HUES6 (cell line): Measurements from ENCODE around the gene ACTR6.

Experiments
- H3K27ac ChIP-seq: 2 replicates; pipeline ENCODE4 v1.7.0; 2013; ENCODE audit warnings: low read depth, mild to moderate bottlenecking, low read length, inconsistent platforms
- H3K27me3 ChIP-seq: 2 replicates; pipeline ENCODE4 v1.6.1; 2013; ENCODE audit warnings: low read length; ENCODE audit not compliant: control insufficient read depth, insufficient read depth
- H3K36me3 ChIP-seq: 2 replicates; pipeline ENCODE4 v1.6.1; 2013; ENCODE audit warnings: low read length; ENCODE audit not compliant: control insufficient read depth, insufficient read depth
- H3K4me1 ChIP-seq: 2 replicates; pipeline ENCODE4 v1.6.1; 2013; ENCODE audit warnings: low read length; ENCODE audit not compliant: control insufficient read depth, insufficient read depth
- H3K4me3 ChIP-seq: 2 replicates; pipeline ENCODE4 v1.5.1; 2013; ENCODE audit warnings: low read depth, low read length
- H3K9ac ChIP-seq: one replicate; pipeline ENCODE4 v1.6.1; 2013; ENCODE audit warnings: mild to moderate bottlenecking, low read length
- H3K9me3 ChIP-seq: 2 replicates; pipeline ENCODE4 v1.6.1; 2013; ENCODE audit warnings: low read depth, low read length; ENCODE audit not compliant: control insufficient read depth, insufficient read depth

The ACTR6 gene

DNA sequence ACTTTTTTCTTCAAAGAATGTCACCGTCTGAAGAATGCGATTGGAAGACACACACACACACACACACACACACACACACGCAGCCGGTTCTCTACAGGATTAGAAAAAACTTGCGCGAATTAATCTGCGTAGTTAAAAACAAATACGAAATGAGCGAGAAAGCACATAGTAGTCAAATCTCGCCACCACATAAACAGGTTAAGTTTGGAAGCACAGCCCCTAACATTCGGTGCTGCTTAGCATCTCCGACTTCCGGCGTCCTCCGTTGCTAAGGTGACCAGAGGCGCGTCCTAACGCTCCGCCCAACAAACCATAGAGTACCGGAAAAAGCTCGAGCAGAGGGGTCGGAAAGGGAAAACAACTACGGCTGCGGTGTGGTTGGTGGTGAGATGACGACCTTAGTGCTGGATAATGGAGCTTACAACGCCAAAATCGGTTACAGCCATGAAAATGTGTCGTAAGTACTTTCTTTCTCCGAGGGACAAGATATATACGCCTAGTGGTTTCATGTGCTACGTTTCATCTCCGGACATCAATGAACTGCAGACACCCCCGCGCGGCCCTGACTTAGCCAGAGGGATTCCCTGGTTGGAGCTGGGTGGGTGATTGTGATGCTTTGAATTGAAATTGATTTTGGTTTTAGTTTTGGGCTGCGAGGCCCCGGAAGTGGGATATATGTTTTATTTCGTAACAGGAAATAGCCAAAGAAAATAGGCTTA lies at the start of gene ACTR6:
TSS of gene ACTR6 (plus strand) at position 353 of the 719 bp plus-strand sequence. CDS start at position 390, 37 bp downstream.
- H3K27me3 ChIP-seq, result no peaks in the 10 kb centered on the region
- H3K4me3 ChIP-seq, result peak within 1 kb of the TSS; percentile 89

DNA sequence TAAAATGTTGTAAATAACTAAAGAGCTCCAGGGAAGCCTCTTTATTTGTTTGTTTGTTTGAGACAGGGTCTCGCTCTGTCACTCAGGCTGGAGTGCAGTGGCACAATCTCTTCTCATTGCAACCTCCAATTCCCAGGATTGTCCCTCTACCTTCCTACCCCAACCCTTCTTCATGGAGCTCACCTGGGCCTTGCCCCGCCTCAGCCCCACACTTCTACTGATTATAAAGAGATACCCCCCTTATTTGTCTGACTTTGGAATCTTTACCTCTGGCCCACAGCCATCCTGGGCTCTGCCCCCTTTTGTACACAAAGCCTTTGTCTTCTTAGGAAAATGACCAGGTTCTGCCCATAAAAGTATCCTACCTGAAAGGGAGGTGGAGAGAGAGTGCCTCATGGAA lies 48.8 kb upstream of the ACTR6 start:
- H3K9ac ChIP-seq, result peak overlapping the region; percentile 20
- no peak overlapping the region for H3K4me3 ChIP-seq
- no peaks in the 10 kb centered on the region for H3K27me3 ChIP-seq
- H3K4me1 ChIP-seq, result peaks cover 29% of the 10 kb centered on the region
- no peaks in the 10 kb centered on the region for H3K36me3 ChIP-seq
- H3K27ac ChIP-seq, result peak overlapping the region; percentile 70
- H3K9me3 ChIP-seq, result no peaks in the 10 kb centered on the region

More for the DNA sequence above, at the start of gene ACTR6:
- Histone ChIP-seq H3K4me1 (peaks cover 6% of the 10 kb centered on the region), H3K27ac (0 out of 2 replicates have a peak within 1 kb of the TSS, but pooled peaks have one; percentile 32), H3K9ac (peak within 1 kb of the TSS; percentile 80), H3K9me3 (no peaks in the 10 kb centered on the region), H3K36me3 (peaks cover 4% of the 10 kb centered on the region; the same call in 1 of the 2 replicates)

DNA sequence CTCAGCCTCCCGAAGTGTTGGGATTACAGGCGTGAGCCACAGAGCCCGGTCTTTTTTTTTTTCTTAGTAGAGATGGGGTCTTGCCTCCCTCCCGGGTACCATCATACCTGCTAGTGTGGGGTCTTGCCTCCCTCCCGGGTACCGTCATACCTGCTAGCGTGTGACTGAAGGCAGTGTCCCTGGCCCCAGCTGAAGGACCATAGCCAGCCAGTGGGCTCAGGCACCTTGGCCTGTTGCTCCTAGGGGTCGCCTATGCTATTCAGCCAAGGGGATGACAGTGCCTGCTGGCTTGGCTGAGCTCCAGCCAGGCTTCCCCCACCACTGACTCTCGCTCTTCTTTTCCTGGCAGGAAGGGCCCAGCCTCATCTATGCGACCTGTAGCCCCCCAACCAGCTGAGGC lies 47.5 kb upstream of the ACTR6 start:
- no peak overlapping the region for H3K9ac ChIP-seq
- H3K27me3 ChIP-seq, result no peaks in the 10 kb centered on the region
- H3K4me3 ChIP-seq, result no peak overlapping the region
- H3K9me3 ChIP-seq, result no peaks in the 10 kb centered on the region
- no peak overlapping the region for H3K27ac ChIP-seq
- no peaks in the 10 kb centered on the region for H3K36me3 ChIP-seq
- H3K4me1 ChIP-seq, result peaks cover 30% of the 10 kb centered on the region

DNA sequence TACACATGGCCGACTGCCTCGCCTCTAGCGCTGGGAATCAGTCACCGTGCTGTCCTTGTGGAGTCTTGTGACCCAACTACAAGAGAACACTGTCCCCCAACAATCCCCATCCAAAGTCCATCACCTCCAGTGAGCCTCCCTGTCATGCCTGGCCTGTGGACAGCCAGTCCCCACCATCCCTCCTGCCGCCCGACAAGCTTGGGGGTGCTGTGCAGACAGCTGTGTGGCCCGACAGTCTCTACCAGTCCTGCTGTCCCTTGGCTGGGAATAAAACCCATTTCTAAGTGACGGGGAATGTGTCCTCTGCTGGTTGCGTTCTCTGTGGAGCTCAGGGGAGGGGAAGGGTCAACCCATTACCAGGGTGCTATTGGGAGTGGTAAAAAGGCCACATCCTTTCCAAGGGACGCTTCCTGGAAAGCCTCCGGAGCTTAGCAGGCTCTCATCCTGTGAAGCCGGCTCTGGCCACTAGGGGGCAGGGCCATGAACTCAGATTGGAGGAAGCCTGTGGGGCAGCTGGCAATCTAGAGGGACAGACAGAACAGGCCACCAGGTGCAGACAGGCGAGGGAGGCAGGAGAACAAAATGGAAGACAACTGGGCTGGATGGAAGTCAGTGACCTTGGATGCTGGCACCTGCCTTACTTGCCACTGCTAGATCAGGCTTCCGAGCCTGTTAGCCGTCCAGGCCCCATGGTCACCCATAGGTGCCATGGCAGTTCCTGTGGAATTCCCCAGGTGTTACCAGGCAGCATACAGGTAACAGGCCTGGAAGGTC lies 46.0 kb upstream of the ACTR6 start:
- no peaks in the 10 kb centered on the region for H3K36me3 ChIP-seq
- H3K9me3 ChIP-seq, result peaks cover 5% of the 10 kb centered on the region; the same call in 1 of the 2 replicates
- H3K4me1 ChIP-seq, result peaks cover 39% of the 10 kb centered on the region
- no peak overlapping the region for H3K9ac ChIP-seq
- no peak overlapping the region for H3K27ac ChIP-seq
- H3K27me3 ChIP-seq, result no peaks in the 10 kb centered on the region
- no peak overlapping the region for H3K4me3 ChIP-seq

DNA sequence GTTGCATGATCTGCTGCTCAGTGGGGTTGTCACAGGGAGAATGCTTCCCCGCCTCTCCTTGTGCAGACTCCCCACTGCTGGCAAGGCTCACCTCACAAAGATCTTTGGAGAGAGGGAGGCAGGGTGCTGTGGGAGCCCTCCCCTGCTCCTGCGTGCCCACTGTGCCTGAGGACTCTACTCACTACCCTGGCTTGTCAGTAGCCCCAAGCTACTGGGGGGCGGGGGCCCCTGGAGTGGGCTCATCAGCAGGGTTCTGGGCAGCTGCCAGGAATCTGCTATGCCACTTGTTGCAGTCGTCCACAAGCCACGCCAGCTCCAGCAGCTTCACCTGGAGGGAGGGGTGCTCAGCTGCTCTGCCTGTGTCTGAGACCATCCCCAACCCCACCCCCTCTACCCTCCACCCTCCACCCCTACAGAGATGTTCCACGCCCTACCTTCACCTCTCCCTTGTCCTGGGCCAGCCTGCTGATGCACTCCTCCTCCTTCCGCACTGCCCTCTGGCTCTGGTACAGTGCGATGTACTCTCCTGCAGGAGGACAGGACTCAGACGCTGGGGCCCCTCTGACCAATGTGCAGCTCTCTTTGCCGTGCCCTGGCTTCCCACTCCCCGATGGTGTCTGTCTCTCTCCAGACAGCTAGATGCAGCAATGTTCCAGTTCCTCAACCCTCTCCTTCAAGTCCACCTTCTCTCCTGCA lies 43.7 kb upstream of the ACTR6 start:
- Histone ChIP-seq H3K27me3 (no peaks in the 10 kb centered on the region), H3K9ac (no peak overlapping the region), H3K4me1 (peaks cover 34% of the 10 kb centered on the region), H3K9me3 (peaks cover 5% of the 10 kb centered on the region; the same call in 1 of the 2 replicates), H3K36me3 (no peaks in the 10 kb centered on the region), H3K4me3 (no peak overlapping the region), H3K27ac (no peak overlapping the region)

DNA sequence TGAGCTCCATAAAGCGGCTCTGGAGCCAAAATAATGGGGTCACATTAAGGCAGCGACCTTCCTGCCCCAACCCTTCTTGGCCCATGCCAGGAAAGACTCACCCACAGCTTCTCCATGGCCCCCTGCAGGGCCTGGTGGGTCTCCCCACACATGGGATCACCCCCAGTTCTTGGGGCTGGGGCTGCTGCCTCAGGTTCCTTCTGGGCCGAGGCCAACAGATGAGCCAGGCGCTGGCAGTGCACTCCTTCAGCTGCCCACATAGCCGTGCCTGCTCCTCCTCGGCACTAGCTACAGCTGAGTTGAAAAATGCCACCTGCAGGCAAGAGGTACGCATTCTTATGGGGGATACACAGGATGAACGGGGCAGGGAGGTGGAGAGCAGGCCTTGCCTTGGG lies 43.2 kb upstream of the ACTR6 start:
- peaks cover 5% of the 10 kb centered on the region; the same call in 1 of the 2 replicates for H3K9me3 ChIP-seq
- H3K4me3 ChIP-seq, result no peak overlapping the region
- no peak overlapping the region for H3K9ac ChIP-seq
- H3K36me3 ChIP-seq, result no peaks in the 10 kb centered on the region
- no peak overlapping the region for H3K27ac ChIP-seq
- H3K4me1 ChIP-seq, result peaks cover 29% of the 10 kb centered on the region
- H3K27me3 ChIP-seq, result no peaks in the 10 kb centered on the region

DNA sequence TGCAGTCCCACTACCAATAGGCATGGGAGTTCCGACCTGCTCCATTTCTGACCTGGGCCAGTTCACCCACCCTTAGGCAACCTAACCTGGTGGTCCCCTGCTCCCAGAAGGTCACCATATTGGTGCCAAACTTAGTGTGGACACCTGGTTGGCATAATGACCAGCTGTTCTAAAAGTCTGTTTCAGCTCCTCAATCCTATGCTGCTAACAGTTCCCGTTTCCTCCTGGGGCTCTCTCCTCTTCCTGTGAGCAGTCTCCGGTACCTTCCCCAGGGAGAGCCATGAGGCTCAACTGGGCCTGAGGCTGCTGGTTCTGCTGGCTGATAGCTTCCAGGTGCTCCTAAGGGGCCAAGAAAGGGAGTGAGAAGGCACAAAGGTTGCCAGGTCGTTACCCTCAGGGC lies 42.1 kb upstream of the ACTR6 start:
- Histone ChIP-seq H3K9me3 (peaks cover 5% of the 10 kb centered on the region; the same call in 1 of the 2 replicates), H3K27me3 (no peaks in the 10 kb centered on the region), H3K4me1 (peaks cover 34% of the 10 kb centered on the region), H3K36me3 (no peaks in the 10 kb centered on the region), H3K4me3 (no peak overlapping the region), H3K27ac (no peak overlapping the region), H3K9ac (no peak overlapping the region)

DNA sequence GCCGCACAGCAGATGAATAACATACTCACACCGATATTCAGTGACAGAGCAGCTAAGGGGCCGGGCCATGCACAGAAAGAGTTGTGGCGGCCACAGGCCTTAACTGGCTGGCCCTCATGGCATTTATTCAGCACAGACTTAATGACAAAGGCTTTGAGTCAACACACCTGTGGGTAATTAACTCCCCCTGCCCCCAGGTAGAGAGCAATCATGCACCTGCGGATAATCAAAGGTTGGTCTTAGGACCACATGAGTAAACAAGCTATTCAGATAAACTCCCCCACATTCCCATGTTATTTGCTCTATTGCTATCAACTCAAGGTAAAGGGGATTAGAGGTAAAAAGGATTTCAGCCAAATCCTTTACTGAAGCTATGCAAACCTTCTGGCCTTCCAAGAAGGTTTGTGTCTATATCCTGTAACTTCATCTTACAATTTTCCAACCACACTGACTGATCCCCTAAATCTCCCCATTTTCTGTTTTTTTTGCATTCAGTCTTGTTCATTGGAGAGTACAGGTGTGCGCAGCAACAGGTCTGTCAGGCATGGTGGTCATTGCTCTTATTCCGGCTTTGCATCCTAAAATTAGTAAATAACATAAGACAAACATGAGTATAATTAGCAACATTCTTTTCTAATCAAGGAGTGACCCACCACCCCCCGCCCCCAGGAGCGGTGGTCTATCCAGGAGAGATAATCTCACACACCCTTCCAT lies 41.1 kb upstream of the ACTR6 start:
- Histone ChIP-seq H3K36me3 (no peaks in the 10 kb centered on the region), H3K4me1 (peaks cover 36% of the 10 kb centered on the region), H3K27me3 (no peaks in the 10 kb centered on the region), H3K9ac (no peak overlapping the region), H3K27ac (no peak overlapping the region; the same call in 1 of the 2 replicates), H3K9me3 (peaks cover 5% of the 10 kb centered on the region; the same call in 1 of the 2 replicates), H3K4me3 (no peak overlapping the region)

DNA sequence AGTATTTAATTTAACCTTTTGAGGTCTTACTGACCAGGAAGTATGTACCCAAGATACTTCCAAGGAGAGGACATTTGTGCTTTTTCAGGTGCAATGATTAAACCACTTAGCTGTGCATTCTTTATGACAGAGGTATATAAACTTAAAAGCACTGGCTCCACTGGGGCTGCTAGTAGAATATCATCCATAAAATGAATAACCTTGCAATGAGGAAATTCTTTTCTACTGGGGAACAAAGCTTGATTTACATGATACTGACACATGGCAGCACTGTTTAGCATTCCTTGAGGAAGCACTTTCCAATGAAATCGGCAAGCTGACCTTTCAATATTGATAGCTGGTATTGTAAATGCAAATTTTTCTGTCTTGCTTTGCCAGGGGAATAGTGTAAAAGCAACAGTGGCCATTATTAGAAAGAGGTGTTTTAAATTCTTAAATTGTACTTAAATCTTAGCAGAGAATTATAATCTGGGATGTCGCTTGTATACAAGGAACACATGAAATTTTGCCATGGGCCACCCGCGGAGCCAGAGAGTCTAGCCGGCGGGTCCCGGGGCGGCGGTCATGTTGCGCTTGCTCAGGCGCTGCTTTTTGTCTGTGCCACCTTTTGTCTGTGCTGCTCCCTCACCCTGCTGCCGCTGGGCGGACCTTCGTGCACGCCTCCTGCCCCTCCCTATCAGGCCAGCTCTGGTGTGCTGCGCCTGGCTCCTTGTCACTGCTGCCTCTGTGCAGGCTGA lies 37.0 kb upstream of the ACTR6 start:
- Histone ChIP-seq H3K9me3 (peaks cover 5% of the 10 kb centered on the region; the same call in 1 of the 2 replicates), H3K9ac (peak overlapping the region; percentile 4), H3K36me3 (peaks cover 5% of the 10 kb centered on the region; the same call in 1 of the 2 replicates), H3K4me1 (peaks cover 35% of the 10 kb centered on the region), H3K27ac (peak overlapping the region; percentile 21; the same call in 1 of the 2 replicates), H3K4me3 (peak overlapping the region; percentile 39), H3K27me3 (no peaks in the 10 kb centered on the region)
